Right atrium auricular region (tissue), 2 donors: ENCODE measurements around the gene DEPP1. TPM values are rescaled to one million over a fixed set of nuclear protein-coding genes. Genes with fewer than 3 reads are reported as not detected.
A peak's percentile ranks its signal among the peaks of the same experiment; 100 is the strongest.
"Not testable (repeated sequence)": the region's sequence is repeated elsewhere in the genome, so short reads cannot be mapped to it uniquely, and the experiment has no call there.

ENCODE experiments used
- DNase-seq: peaks from one replicate; pipeline ENCODE4 v3.0.0-alpha.2; 2019; ENCODE audit warnings: low spot score
- H3K27ac ChIP-seq, 2 donors: fragments of 200-600 bp; sonication (generic); 1 replicate in 1 of 2; 2 replicates in 1 of 2; pipeline ENCODE4 v1.5.1; 2016 to 2019
- H3K27me3 ChIP-seq, 2 donors: fragments of 200-600 bp; sonication (generic); one replicate each; pipeline versions ENCODE4 v1.5.1 to v1.6.0; 2017 to 2019
- H3K36me3 ChIP-seq: fragments of 200-600 bp; sonication (generic); one replicate; pipeline ENCODE4 v1.5.1; 2016
- H3K4me1 ChIP-seq, 2 donors: fragments of 200-600 bp; sonication (generic); one replicate each; pipeline versions ENCODE4 v1.5.1 to v1.6.0; 2017 to 2019
- H3K4me3 ChIP-seq, 2 donors: fragments of 200-600 bp; sonication (generic); 1 replicate in 1 of 2; 2 replicates in 1 of 2; pipeline ENCODE4 v1.5.1; 2017 to 2019; ENCODE audit warnings: mild to moderate bottlenecking in 1 of 2, moderate library complexity in 1 of 2
- H3K9me3 ChIP-seq, 2 donors: fragments of 200-600 bp; sonication (generic); one replicate each; pipeline ENCODE4 v1.5.1; 2019
- total RNA-seq, 2 donors: library from RNA; depleted of rRNA; stranded (reverse); fragments of >200 nt; gene quantifications; one replicate each; pipeline ENCODE4 v1.1.0, GENCODE V29; 2016
- TF ChIP-seq, protein P1 (sequence below), 2 donors: fragments of 200-600 bp; sonication (generic); IDR thresholded peaks; one replicate each; pipeline ENCODE4 v1.5.1; 2019; ENCODE audit warnings: antibody characterized with exemption in 2 of 2

The DEPP1 gene, protein sequence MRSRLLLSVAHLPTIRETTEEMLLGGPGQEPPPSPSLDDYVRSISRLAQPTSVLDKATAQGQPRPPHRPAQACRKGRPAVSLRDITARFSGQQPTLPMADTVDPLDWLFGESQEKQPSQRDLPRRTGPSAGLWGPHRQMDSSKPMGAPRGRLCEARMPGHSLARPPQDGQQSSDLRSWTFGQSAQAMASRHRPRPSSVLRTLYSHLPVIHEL
- total RNA-seq: 100 to 1,000 TPM in 1 of 2 donors, 10 to 100 TPM in 1; 68.8 to 143 TPM

DNA sequence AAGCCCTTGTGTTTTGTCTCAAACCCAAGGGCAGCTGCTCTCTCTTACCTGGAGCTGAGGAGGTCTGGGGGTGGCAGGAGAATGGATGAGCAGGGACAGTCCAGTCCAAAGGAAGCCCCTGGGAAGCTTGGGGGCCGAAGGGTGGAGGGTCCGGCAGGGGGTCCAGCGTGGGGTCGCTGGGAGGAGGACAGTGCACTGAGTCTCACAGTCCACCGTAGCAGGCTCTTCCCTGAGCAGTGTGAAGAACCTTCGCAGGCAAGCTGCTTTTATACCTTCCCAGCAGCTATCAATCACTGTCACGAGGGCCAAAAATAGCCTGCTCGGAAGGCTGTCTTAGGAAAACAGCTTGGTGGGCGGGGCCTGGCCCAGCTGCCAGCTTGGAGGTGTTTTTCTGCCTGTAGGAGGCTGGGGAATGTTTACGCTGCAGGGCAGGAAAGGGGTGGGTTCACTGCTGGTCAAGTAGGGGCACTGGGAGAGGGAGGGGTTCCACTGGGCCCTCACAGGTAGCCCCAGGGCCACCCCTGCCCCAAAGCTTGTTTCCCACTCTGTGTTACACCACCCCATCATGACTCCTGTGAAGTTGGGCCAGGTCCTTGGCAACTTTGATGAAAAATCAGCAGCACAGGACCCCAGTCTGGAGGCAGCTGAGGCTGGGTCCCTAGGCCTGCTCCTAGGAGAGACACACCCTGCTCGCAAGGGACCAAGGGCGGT, at the start of gene DEPP1:
Gene DEPP1, minus strand, starts transcription at position 240 of the 711 bp plus-strand sequence. CDS start 779 bp downstream, outside the sequence.
- DNase-seq: peak; percentile 96
- H3K9me3 ChIP-seq: no peaks in the 10 kb centered on the region
- TF ChIP-seq, protein P1, sequence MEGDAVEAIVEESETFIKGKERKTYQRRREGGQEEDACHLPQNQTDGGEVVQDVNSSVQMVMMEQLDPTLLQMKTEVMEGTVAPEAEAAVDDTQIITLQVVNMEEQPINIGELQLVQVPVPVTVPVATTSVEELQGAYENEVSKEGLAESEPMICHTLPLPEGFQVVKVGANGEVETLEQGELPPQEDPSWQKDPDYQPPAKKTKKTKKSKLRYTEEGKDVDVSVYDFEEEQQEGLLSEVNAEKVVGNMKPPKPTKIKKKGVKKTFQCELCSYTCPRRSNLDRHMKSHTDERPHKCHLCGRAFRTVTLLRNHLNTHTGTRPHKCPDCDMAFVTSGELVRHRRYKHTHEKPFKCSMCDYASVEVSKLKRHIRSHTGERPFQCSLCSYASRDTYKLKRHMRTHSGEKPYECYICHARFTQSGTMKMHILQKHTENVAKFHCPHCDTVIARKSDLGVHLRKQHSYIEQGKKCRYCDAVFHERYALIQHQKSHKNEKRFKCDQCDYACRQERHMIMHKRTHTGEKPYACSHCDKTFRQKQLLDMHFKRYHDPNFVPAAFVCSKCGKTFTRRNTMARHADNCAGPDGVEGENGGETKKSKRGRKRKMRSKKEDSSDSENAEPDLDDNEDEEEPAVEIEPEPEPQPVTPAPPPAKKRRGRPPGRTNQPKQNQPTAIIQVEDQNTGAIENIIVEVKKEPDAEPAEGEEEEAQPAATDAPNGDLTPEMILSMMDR (IDR thresholded peaks at IDR 0.05): peak in 1 of 2 donors; percentile 22
- H3K36me3 ChIP-seq: peaks cover 40% of the 10 kb centered on the region
- H3K4me3 ChIP-seq: peak within 1 kb of the TSS; percentile 60 to 65
- H3K4me1 ChIP-seq: peaks cover 0 to 100% of the 10 kb centered on the region in 2 donors
- no peaks in the 10 kb centered on the region for H3K27me3 ChIP-seq
- H3K27ac ChIP-seq: peak within 1 kb of the TSS; percentile 91 to 96

DNA sequence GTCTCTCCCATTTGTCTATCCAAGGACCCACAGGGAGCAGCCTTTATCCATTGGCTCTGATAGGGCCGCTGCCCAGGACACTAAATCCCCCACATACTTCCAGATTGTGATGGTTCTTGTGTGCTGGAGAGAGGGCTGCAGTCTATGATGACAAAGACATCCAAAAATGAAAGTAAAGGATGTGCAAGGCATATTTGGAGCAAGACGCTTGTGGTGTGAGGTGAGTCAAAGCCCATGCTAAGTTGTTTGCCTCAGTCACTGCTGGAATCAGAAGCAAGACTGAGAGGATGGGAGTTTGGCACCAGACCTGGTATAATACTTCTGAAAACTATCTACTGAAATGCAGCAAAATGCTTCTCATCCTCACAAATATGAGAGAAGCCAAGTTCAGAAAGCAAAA, 44.8 kb upstream of the DEPP1 start:
- DNase-seq: no peak
- no peaks in the 10 kb centered on the region for H3K36me3 ChIP-seq
- no peak overlapping the region for H3K27ac ChIP-seq
- peaks cover 0 to 18% of the 10 kb centered on the region in 2 donors for H3K9me3 ChIP-seq
- H3K4me3 ChIP-seq: no peak overlapping the region
- TF ChIP-seq, protein P1 (IDR thresholded peaks at IDR 0.05): no peak
- H3K4me1 ChIP-seq: no peaks in the 10 kb centered on the region
- H3K27me3 ChIP-seq: no peaks in the 10 kb centered on the region

DNA sequence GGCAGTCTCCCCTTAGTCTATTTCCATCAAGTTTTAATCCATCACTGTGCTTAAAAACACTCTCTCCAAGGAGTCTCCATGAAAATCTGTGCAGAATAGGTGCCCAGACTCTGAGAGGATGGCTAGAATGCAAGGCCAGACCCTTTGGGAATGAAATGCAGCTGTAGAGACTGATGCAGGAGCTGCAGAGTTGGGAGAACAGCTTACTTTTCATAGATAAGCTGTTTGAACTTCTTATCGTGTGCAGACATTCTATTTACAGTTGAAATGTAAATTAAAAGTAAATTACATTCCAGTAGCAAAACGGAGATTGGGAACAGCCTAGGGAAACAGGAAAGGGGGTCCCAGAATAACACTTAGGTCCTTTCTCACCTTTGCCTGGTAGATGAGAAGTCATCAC, 37.0 kb upstream of the DEPP1 start:
- Histone ChIP-seq H3K4me3 (no peak overlapping the region), H3K27me3 (no peaks in the 10 kb centered on the region), H3K36me3 (no peaks in the 10 kb centered on the region), H3K9me3 (no peaks in the 10 kb centered on the region), H3K27ac (no peak overlapping the region), H3K4me1 (no peaks in the 10 kb centered on the region)
- no peak for DNase-seq
- TF ChIP-seq, protein P1 (IDR thresholded peaks at IDR 0.05): no peak

DNA sequence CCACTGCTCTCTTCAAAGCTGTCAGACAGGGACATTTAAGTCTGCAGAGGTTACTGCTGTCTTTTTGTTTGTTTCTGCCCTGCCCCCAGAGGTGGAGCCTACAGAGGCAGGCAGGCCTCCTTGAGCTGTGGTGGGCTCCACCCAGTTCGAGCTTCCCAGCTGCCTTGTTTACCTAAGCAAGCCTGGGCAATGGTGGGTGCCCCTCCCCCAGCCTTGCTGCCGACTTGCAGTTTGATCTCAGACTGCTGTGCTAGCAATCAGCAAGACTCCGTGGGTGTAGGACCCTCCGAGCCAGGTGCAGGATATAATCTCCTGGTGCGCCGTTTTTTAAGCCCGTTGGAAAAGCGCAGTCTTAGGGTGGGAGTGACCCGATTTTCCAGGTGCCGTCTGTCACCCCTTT, 35.9 kb upstream of the DEPP1 start:
- H3K9me3 ChIP-seq, H3K4me1 ChIP-seq, H3K36me3 ChIP-seq, H3K4me3 ChIP-seq, H3K27me3 ChIP-seq, H3K27ac ChIP-seq, DNase-seq: not testable (repeated sequence)

DNA sequence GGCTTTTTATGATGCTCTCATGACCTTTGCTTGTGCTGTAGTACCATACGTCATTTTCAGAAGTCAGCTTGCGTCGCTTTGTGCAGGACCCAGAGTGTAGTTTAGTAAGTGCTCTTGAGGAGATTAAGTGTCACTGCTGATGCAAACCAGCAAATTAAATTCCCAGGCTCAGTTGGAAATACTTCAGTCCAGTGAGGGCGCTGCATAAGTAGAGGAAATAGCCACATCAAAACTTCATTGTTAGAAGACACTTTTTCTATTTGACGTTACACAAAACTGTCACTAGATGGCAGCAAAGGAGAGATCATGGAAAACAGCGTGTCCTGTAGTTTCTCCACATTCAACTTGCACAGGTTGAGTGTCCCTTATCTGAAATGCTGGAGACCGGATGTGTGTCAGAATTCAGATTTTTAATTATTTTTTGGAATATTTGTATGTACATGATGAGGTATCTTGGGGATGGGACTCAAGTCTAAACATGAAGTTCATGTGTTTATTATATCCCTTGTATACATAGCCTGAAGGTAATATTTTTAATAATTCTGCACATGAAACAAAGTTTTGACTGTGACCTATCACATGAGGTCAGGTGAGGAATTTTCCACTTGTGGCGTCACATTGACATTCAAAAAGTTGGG, 30.0 kb upstream of the DEPP1 start:
- TF ChIP-seq, protein P1 (IDR thresholded peaks at IDR 0.05): peak; percentile 80 to 82
- Histone ChIP-seq H3K4me3 (peak overlapping the region in 1 of 2 donors; percentile 17), H3K27ac (no peak overlapping the region), H3K4me1 (peaks cover 0 to 11% of the 10 kb centered on the region in 2 donors), H3K36me3 (peaks cover 12% of the 10 kb centered on the region), H3K9me3 (no peaks in the 10 kb centered on the region), H3K27me3 (no peaks in the 10 kb centered on the region)
- DNase-seq: no peak
